GM12865 (cell line): ENCODE measurements around the gene MKNK2.
"Not testable (repeated sequence)": the region's sequence is repeated elsewhere in the genome, so short reads cannot be mapped to it uniquely, and the experiment has no call there.

Experiments used
- DNase-seq: peaks from one replicate; pipeline ENCODE4 v3.0.0; 2010; ENCODE audit warnings: low read depth
- H3K4me3 ChIP-seq: 2 replicates; pipeline ENCODE4 v1.5.1; 2011; ENCODE audit warnings: mild to moderate bottlenecking, low read depth, low read length, control low read depth
- TF ChIP-seq, protein P1 (sequence below): IDR thresholded peaks from 2 replicates; pipeline ENCODE4 v1.5.1; 2011; ENCODE audit warnings: low read length, control low read depth, low read depth, inconsistent platforms; ENCODE audit not compliant: insufficient read depth; ENCODE audit errors: missing control alignments

The MKNK2 gene

DNA sequence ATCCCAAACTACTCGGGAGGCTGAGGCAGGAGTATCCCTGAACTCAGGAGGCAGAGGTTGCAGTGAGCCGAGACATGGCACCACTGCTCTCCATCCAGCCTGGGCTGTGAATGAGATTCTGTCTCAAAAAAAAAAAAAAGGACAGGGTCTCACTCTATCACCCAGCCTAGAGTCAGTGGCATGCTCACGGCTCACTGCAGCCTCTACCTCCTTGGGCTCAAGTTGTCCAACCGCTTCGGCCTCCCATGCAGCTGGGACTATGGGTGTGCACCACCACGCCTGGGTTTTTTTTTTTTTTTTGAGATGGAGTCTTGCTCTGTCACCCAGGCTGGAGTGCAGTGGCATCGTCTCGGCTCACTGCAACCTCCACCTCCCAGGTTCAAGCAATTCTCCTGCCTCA, 14.6 kb downstream of the MKNK2 start:
- H3K4me3 ChIP-seq = no peak overlapping the region
- peak; percentile 3 for DNase-seq
- TF ChIP-seq, protein P1, sequence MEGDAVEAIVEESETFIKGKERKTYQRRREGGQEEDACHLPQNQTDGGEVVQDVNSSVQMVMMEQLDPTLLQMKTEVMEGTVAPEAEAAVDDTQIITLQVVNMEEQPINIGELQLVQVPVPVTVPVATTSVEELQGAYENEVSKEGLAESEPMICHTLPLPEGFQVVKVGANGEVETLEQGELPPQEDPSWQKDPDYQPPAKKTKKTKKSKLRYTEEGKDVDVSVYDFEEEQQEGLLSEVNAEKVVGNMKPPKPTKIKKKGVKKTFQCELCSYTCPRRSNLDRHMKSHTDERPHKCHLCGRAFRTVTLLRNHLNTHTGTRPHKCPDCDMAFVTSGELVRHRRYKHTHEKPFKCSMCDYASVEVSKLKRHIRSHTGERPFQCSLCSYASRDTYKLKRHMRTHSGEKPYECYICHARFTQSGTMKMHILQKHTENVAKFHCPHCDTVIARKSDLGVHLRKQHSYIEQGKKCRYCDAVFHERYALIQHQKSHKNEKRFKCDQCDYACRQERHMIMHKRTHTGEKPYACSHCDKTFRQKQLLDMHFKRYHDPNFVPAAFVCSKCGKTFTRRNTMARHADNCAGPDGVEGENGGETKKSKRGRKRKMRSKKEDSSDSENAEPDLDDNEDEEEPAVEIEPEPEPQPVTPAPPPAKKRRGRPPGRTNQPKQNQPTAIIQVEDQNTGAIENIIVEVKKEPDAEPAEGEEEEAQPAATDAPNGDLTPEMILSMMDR = no peak

DNA sequence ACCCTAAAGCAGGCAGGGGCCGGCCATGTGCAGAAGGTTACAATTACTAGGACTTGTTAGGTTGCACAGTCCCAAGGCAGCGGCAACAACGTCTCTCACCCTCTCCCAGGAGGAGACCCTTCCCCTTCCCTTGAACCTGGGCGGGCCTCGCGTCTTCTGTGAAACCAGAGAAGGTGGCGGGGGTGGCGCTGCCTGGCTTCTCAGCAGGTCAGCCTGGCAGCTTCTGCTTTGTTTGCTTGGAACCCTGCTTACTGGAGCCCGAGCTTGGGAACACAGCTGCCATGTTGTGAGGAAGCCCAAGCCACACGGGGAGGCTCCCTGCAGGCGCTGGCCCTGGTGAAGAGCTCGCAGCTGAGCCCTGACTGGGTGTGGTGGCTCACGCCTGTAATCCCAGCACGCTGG, 15.5 kb downstream of the MKNK2 start:
- peak; percentile 6 for DNase-seq
- TF ChIP-seq, protein P1 = no peak
- no peak overlapping the region for H3K4me3 ChIP-seq

GRCh38 chr19:2034729-2035589, 16.1 kb downstream of the MKNK2 start:
- TF ChIP-seq, protein P1 = no peak
- no peak overlapping the region for H3K4me3 ChIP-seq
- DNase-seq = peak; percentile 74

DNA sequence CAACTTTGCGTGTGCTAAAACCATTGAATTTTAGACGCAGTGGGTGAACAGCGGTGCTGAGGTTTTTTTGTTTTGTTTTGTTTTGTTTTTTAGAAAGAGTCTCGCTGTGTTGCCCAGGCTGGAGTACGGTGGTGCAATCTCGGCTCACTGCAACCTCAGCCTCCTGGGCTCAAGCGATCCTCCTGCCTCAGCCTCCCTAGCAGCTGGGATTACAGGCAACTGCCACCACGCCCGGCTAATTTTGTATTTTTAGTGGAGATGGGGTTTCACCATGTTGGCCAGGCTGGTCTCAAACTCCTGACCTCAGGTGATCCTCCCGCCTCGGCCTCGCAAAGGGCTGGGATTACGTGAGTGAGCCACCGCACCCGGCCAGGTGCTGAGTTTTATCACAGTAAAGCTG, 16.8 kb downstream of the MKNK2 start:
- H3K4me3 ChIP-seq, DNase-seq: not testable (repeated sequence)

DNA sequence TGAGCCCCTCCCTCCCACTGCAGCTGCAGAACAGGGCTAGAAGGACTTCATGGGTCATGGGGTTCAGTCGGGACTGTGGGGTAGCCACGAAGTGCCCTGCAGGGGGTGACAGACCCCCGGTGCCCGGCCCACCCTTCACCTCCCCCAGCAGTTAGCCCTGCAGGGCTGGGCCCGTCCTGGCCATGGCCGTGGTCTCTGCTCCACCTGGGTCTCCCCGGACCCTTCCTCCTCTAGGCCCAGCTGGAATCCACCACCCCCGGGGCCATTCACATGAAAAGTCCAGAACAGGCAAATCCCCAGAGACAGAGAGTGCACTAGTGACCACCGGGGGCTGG, 17.3 kb downstream of the MKNK2 start:
- H3K4me3 ChIP-seq = no peak overlapping the region
- TF ChIP-seq, protein P1 = no peak
- DNase-seq = no peak

- DNase-seq = no peak
- no peak overlapping the region for H3K4me3 ChIP-seq
- TF ChIP-seq, protein P1 = no peak
Observed at GRCh38 chr19:2033115-2033824, 17.8 kb downstream of the MKNK2 start.

GRCh38 chr19:2032296-2032941, 18.6 kb downstream of the MKNK2 start:
- H3K4me3 ChIP-seq = no peak overlapping the region
- no peak for DNase-seq

More at GRCh38 chr19:2032296-2032941, 18.6 kb downstream of the MKNK2 start:
- TF ChIP-seq, protein P1 = no peak
